Panc1 (cell line): ENCODE data around the gene PFKFB3. TPM values are rescaled to one million over a fixed set of nuclear protein-coding genes. Genes with fewer than 3 reads are reported as not detected.

Experiments used
- ATAC-seq: fragments of 200-7000 bp; cut with Tn5 transposase; 2 replicates; pipeline ENCODE4 v1.9.1; 2020; ENCODE audit warnings: mild to moderate bottlenecking, moderate library complexity
- BruUV-seq: library from RNA; stranded (reverse); fragments of 400-500 nt; replicated peaks from 2 replicates; lab custom pipeline; 2021; lab: Mats Ljungman, UMichigan
- CTCF ChIA-PET: fragments of 300-600 bp; sonication (Branson Sonifier 250); formaldehyde crosslinking; loops from one replicate; lab custom pipeline; 2022; ENCODE audit warnings: antibody characterized with exemption; lab: Charles Lee
- POLR2A ChIA-PET: fragments of 300-600 bp; sonication (Branson Sonifier 250); formaldehyde crosslinking; loops from one replicate; lab custom pipeline; 2022; ENCODE audit warnings: antibody characterized with exemption; lab: Charles Lee
- DNase-seq: peaks from one replicate; pipeline ENCODE4 v3.0.0-alpha.2; 2010; ENCODE audit warnings: low read depth, low spot score
- H3K27ac ChIP-seq: 2 replicates; pipeline ENCODE4 v1.5.1; 2011; ENCODE audit warnings: mild to moderate bottlenecking, low read length, inconsistent platforms
- H3K27me3 ChIP-seq: fragments of 200-500 bp; sonication (Bioruptor generic); 2 replicates; pipeline ENCODE4 v1.6.0; 2014; ENCODE audit warnings: low read length, inconsistent platforms; ENCODE audit not compliant: control insufficient read depth, insufficient read depth
- H3K36me3 ChIP-seq: fragments of 200-500 bp; sonication (Bioruptor generic); 2 replicates; pipeline ENCODE4 v1.5.1; 2014; ENCODE audit warnings: inconsistent platforms, mild to moderate bottlenecking, low read length, moderate library complexity; ENCODE audit not compliant: control insufficient read depth, insufficient read depth
- H3K4me1 ChIP-seq: 2 replicates; pipeline ENCODE4 v1.5.1; 2011; ENCODE audit warnings: inconsistent platforms, mild to moderate bottlenecking, low read length, moderate library complexity; ENCODE audit not compliant: control insufficient read depth, insufficient read depth
- H3K4me3 ChIP-seq, 2 experiments: 2 replicates each; pipeline ENCODE4 v1.5.1; 2011 to 2012; ENCODE audit warnings: low read depth in 2 of 2, low read length in 2 of 2, mild to moderate bottlenecking in 2 of 2, inconsistent platforms in 1 of 2, moderate library complexity in 1 of 2
- H3K9me3 ChIP-seq: fragments of 200-500 bp; sonication (Bioruptor generic); 2 replicates; pipeline ENCODE4 v1.5.1; 2014; ENCODE audit warnings: low read depth, mild to moderate bottlenecking, inconsistent platforms, low read length, moderate library complexity; ENCODE audit not compliant: control insufficient read depth, insufficient read depth
- CTCF ChIP-seq: fragments of 450-650 bp; IDR thresholded peaks from 2 replicates; pipeline ENCODE4 v1.5.1; 2017; ENCODE audit warnings: mild to moderate bottlenecking
- POLR2AphosphoS5 ChIP-seq: IDR thresholded peaks from 2 replicates; pipeline ENCODE4 v1.6.1; 2012; ENCODE audit warnings: mild to moderate bottlenecking, low read depth, low read length, moderate library complexity
- REST ChIP-seq, 2 experiments: IDR thresholded peaks; 2 replicates each; pipeline ENCODE4 v1.6.1; 2011 to 2012; ENCODE audit warnings: low read depth in 2 of 2, control low read depth in 1 of 2, low read length in 1 of 2, mild to moderate bottlenecking in 1 of 2, moderate library complexity in 1 of 2; ENCODE audit not compliant: insufficient read depth in 1 of 2
- SIN3A ChIP-seq: IDR thresholded peaks from 2 replicates; pipeline ENCODE4 v1.6.1; 2012; ENCODE audit warnings: low read depth, mild to moderate bottlenecking, low read length, moderate library complexity, borderline replicate concordance; ENCODE audit not compliant: insufficient read depth
- TCF7L2 ChIP-seq: IDR thresholded peaks from 2 replicates; pipeline ENCODE4 v1.6.1; 2011; ENCODE audit warnings: mild to moderate bottlenecking, low read depth, low read length, inconsistent platforms
- in situ Hi-C: cut with HindIII; loops from 2 replicates; pipeline ENCODE4 v1.10.0; 2016; ENCODE audit warnings: low sequenced_read_pairs, low pct_unique_long_range_greater_than_20kb
- intact Hi-C: fragments of 100-400 bp; cut with micrococcal nuclease; formaldehyde crosslinking; loops from one replicate; pipeline ENCODE4 v1.10.0; 2022; ENCODE audit not compliant: unreplicated experiment
- total RNA-seq: library from RNA; stranded (reverse); gene quantifications from one replicate; pipeline ENCODE4 v1.2.1, GENCODE V29; 2021; ENCODE audit not compliant: unreplicated experiment

PFKFB3 gene
- total RNA-seq, 1 experiment from 2014 or later, result 17.1 TPM

- no peak for TF ChIP-seq CTCF
- no peak for TF ChIP-seq TCF7L2
- no peak for TF ChIP-seq SIN3A
- no peak for TF ChIP-seq REST (IDR thresholded peaks at IDR 0.05; ENCODE audit: insufficient read depth in 1 of 2, low read depth in 2 of 2, low read length in 1 of 2)
- TF ChIP-seq POLR2AphosphoS5, result no peak
- Histone ChIP-seq H3K27ac (no peak overlapping the region), H3K4me1 (no peaks in the 10 kb centered on the region), H3K36me3 (no peaks in the 10 kb centered on the region), H3K4me3 (no peak overlapping the region), H3K27me3 (no peaks in the 10 kb centered on the region), H3K9me3 (no peaks in the 10 kb centered on the region)
- intact Hi-C loops (no loop called here), in situ Hi-C loops (no loop called here)
- DNase-seq (no peak), ATAC-seq (no peak)
- ChIA-PET CTCF (no interaction called here), POLR2A (interaction anchor here (0.6 kb wide), 1 partner anchor 220 kb away, joined by 4 read pairs; no protein-coding TSS in a partner anchor)
- BruUV-seq, result no TSS peak
These were observed 24.2 kb upstream of the PFKFB3 start for GRCh38 chr10:6178581-6178980.

- H3K36me3 ChIP-seq, result no peaks in the 10 kb centered on the region
- H3K4me3 ChIP-seq, result no peak overlapping the region
- TF ChIP-seq REST (IDR thresholded peaks at IDR 0.05; ENCODE audit: insufficient read depth in 1 of 2, low read depth in 2 of 2, low read length in 1 of 2) (no peak), CTCF (no peak), SIN3A (no peak), POLR2AphosphoS5 (no peak), TCF7L2 (no peak)
- intact Hi-C loops (no loop called here), in situ Hi-C loops (no loop called here)
- BruUV-seq, result no TSS peak
- DNase-seq (no peak), ATAC-seq (no peak)
- CTCF ChIA-PET, result no interaction called here
- H3K27ac ChIP-seq, result no peak overlapping the region
- H3K27me3 ChIP-seq, result no peaks in the 10 kb centered on the region
- POLR2A ChIA-PET, result no interaction called here
- H3K9me3 ChIP-seq, result no peaks in the 10 kb centered on the region
- H3K4me1 ChIP-seq, result no peaks in the 10 kb centered on the region
These were observed 23.7 kb upstream of the PFKFB3 start for GRCh38 chr10:6179078-6179477.
